Stomach (tissue), 4 donors: ENCODE results near the gene CNTN4.

ENCODE experiments used
- CTCF ChIP-seq, 7 experiments: fragments of 450-650 bp in 4 of 7; fragments of 200-600 bp in 3 of 7; sonication (generic) in 3 of 7; IDR thresholded peaks; one replicate each; pipeline ENCODE4 v1.5.1; 2016 to 2019; ENCODE audit warnings: antibody characterized with exemption in 7 of 7, control low read depth in 2 of 7, mild to moderate bottlenecking in 1 of 7
- POLR2A ChIP-seq, 4 donors: fragments of 450-650 bp; IDR thresholded peaks; one replicate each; pipeline ENCODE4 v1.6.1; 2016; ENCODE audit warnings: antibody characterized with exemption in 4 of 4, control low read depth in 2 of 4, mild to moderate bottlenecking in 1 of 4, moderate library complexity in 1 of 4
- POLR2AphosphoS5 ChIP-seq, 3 donors: sonication (generic); formaldehyde crosslinking; IDR thresholded peaks; one replicate each; pipeline ENCODE4 v1.6.1; 2016; ENCODE audit warnings: antibody characterized with exemption in 3 of 3

- TF ChIP-seq POLR2AphosphoS5 (IDR thresholded peaks at IDR 0.05) (no peak), CTCF (IDR thresholded peaks at IDR 0.05) (no peak), POLR2A (IDR thresholded peaks at IDR 0.05) (no peak)
These were observed 484 bp downstream of the CNTN4 start for GRCh38 chr3:2099028-2099671.
